Measurements from ENCODE around the gene DIPK1C.

DNA sequence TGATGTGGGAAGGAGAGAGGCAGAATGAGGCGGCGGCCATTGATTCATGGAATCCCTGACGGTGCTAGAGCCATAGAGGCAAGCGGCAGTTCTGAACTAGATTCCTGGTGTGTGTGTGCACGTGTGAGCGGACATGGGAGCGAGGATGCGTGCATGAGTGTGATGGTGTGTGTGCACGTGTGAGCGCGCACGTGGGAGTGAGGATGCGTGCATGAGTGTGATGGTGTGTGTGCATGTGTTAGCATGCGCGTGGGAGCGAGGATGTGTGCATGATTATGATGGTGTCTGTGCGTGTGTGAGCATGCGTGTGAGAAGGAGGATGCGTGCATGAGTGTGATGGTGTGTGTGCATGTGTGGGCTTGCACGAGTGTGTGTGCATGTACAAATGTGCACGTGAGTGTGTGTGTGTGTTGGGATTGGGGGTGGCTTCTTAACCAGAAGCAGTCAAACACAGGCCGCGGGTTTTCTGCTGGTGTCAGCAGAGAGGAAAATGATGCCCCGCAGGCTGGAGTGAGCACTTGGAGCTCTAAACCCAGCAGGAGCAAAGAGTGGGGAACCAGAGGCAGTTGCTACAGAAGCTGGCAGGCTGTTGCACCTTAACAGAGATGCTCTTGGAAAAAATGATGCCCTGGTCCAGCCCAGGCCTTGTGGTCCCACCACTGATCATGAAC is 29.5 kb downstream of the DIPK1C start:
- TF ChIP-seq, protein P1, sequence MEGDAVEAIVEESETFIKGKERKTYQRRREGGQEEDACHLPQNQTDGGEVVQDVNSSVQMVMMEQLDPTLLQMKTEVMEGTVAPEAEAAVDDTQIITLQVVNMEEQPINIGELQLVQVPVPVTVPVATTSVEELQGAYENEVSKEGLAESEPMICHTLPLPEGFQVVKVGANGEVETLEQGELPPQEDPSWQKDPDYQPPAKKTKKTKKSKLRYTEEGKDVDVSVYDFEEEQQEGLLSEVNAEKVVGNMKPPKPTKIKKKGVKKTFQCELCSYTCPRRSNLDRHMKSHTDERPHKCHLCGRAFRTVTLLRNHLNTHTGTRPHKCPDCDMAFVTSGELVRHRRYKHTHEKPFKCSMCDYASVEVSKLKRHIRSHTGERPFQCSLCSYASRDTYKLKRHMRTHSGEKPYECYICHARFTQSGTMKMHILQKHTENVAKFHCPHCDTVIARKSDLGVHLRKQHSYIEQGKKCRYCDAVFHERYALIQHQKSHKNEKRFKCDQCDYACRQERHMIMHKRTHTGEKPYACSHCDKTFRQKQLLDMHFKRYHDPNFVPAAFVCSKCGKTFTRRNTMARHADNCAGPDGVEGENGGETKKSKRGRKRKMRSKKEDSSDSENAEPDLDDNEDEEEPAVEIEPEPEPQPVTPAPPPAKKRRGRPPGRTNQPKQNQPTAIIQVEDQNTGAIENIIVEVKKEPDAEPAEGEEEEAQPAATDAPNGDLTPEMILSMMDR (IDR thresholded peaks at IDR 0.05; ENCODE audit: insufficient read depth, low read depth, low read length), result no peak
- TF ChIP-seq EZH2 (IDR thresholded peaks at IDR 0.05; ENCODE audit: insufficient read depth, low read length), result no peak

Data from astrocyte (in vitro differentiated cells and primary cell).